ENCODE data around the gene VASH2.
"Not testable (repeated sequence)": the region's sequence is repeated elsewhere in the genome, so short reads cannot be mapped to it uniquely, and the experiment has no call there.

The VASH2 gene

GRCh38 chr1:212964102-212964501, 13.8 kb downstream of the VASH2 start:
- TF ChIP-seq CTCF (IDR thresholded peaks at IDR 0.05; ENCODE audit: control insufficient read depth, insufficient read depth, low read depth, low read length, missing control alignments), result no peak
- no peak overlapping the region for H3K4me3 ChIP-seq (ENCODE audit: control insufficient read depth, low read depth, low read length)
- DNase-seq (ENCODE audit: low read depth), result no peak

GRCh38 chr1:212964993-212965392, 14.7 kb downstream of the VASH2 start:
- H3K4me3 ChIP-seq (ENCODE audit: control insufficient read depth, low read depth, low read length); DNase-seq (ENCODE audit: low read depth): not testable (repeated sequence)

- TF ChIP-seq CTCF (IDR thresholded peaks at IDR 0.05; ENCODE audit: control insufficient read depth, insufficient read depth, low read depth, low read length, missing control alignments), result no peak
- H3K4me3 ChIP-seq (ENCODE audit: control insufficient read depth, low read depth, low read length), result no peak overlapping the region
- DNase-seq (ENCODE audit: low read depth), result no peak
These were observed 16.3 kb downstream of the VASH2 start for GRCh38 chr1:212966616-212967015.

GRCh38 chr1:212967801-212968200, 17.5 kb downstream of the VASH2 start:
- peak; percentile 29 for DNase-seq (ENCODE audit: low read depth)
- H3K4me3 ChIP-seq (ENCODE audit: control insufficient read depth, low read depth, low read length), result no peak overlapping the region
- peak; percentile 70 for TF ChIP-seq CTCF (IDR thresholded peaks at IDR 0.05; ENCODE audit: control insufficient read depth, insufficient read depth, low read depth, low read length, missing control alignments)

- DNase-seq (ENCODE audit: low read depth), result no peak
- no peak for TF ChIP-seq CTCF (IDR thresholded peaks at IDR 0.05; ENCODE audit: control insufficient read depth, insufficient read depth, low read depth, low read length, missing control alignments)
- H3K4me3 ChIP-seq (ENCODE audit: control insufficient read depth, low read depth, low read length), result no peak overlapping the region
These were observed 18.1 kb downstream of the VASH2 start for GRCh38 chr1:212968368-212968863.

GRCh38 chr1:212970085-212970484, 19.7 kb downstream of the VASH2 start:
- no peak overlapping the region for H3K4me3 ChIP-seq (ENCODE audit: control insufficient read depth, low read depth, low read length)
- no peak for DNase-seq (ENCODE audit: low read depth)
- no peak for TF ChIP-seq CTCF (IDR thresholded peaks at IDR 0.05; ENCODE audit: control insufficient read depth, insufficient read depth, low read depth, low read length, missing control alignments)

- TF ChIP-seq CTCF (IDR thresholded peaks at IDR 0.05; ENCODE audit: control insufficient read depth, insufficient read depth, low read depth, low read length, missing control alignments), result no peak
- DNase-seq (ENCODE audit: low read depth), result no peak
- H3K4me3 ChIP-seq (ENCODE audit: control insufficient read depth, low read depth, low read length), result no peak overlapping the region
These were observed 21.0 kb downstream of the VASH2 start for GRCh38 chr1:212971312-212971711.
